ENCODE results near the gene AOPEP. TPM values are rescaled to one million over a fixed set of nuclear protein-coding genes. Genes with fewer than 3 reads are reported as not detected.

Gene AOPEP
- polyA plus RNA-seq, 1 donor from 2014 or later: 10.0 TPM

DNA sequence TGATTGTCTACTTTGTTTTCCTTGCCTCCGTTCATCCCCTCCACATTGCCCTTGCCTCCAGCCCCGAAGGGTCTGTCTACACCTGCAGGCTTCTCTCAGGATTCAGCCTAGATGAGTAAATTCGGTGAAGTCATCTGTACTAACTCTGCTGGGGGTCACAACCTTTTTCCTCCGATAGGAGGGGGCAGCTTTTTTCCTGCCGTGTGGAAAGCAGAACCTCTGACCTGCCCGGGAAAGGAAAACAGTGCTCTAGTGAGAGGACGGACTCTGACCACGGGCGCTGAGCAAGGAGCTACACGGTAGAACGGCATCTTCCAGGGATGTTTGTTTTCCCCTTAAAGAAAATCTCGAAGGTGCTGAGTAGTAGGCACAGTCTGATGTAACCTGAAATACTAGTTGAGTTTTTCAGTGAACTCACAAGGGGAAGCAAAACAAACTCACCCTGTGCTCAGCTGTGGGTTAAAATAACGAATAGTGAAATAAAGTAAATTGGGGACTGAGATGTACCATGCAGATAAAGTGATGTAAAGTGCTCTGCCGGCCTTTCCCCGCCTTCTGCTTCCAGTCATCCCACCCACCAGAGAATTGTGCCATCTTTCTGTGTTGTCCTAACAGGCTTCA lies 281.8 kb downstream of the AOPEP start:
- TF ChIP-seq MXI1 (conservative IDR thresholded peaks at IDR 0.05; ENCODE audit: poor library complexity, severe bottlenecking): no peak
- no peak for TF ChIP-seq EZH2 (IDR thresholded peaks at IDR 0.05; ENCODE audit: borderline replicate concordance, insufficient read depth, low read length, poor library complexity, severe bottlenecking)
- no peak for TF ChIP-seq EP300 (conservative IDR thresholded peaks at IDR 0.05; ENCODE audit: poor library complexity, severe bottlenecking)
- Histone ChIP-seq H3K9me3 (ENCODE audit: low read length) (no peaks in the 10 kb centered on the region), H3K36me3 (ENCODE audit: insufficient read depth, low read length) (no peaks in the 10 kb centered on the region), H4K20me1 (ENCODE audit: insufficient read depth) (no peaks in the 10 kb centered on the region), H3K27me3 (ENCODE audit: insufficient read depth, low read depth, low read length) (peaks cover 14% of the 10 kb centered on the region), H3F3A (ENCODE audit: insufficient read depth, low read length, poor library complexity, severe bottlenecking) (no peaks in the 10 kb centered on the region), H3K27ac (ENCODE audit: low read length) (no peak overlapping the region), H3K4me2 (ENCODE audit: low read length) (no peak overlapping the region), H3K4me3 (ENCODE audit: low read length) (no peak overlapping the region), H2AFZ (ENCODE audit: low read depth, low read length) (no peak overlapping the region), H3K9me2 (ENCODE audit: insufficient read depth, low read length) (no peaks in the 10 kb centered on the region), H3K9ac (ENCODE audit: low read length) (no peak overlapping the region), H3K79me2 (replicated peaks; ENCODE audit: insufficient read depth, low read length) (no peaks in the 10 kb centered on the region)

- Histone ChIP-seq H3F3A (ENCODE audit: insufficient read depth, low read length, poor library complexity, severe bottlenecking) (no peaks in the 10 kb centered on the region), H3K36me3 (ENCODE audit: insufficient read depth, low read length) (no peaks in the 10 kb centered on the region), H3K4me2 (ENCODE audit: low read length) (no peak overlapping the region), H3K9ac (ENCODE audit: low read length) (no peak overlapping the region), H3K4me3 (ENCODE audit: low read length) (no peak overlapping the region), H3K27ac (ENCODE audit: low read length) (no peak overlapping the region), H4K20me1 (ENCODE audit: insufficient read depth) (no peaks in the 10 kb centered on the region), H2AFZ (ENCODE audit: low read depth, low read length) (no peak overlapping the region), H3K9me2 (ENCODE audit: insufficient read depth, low read length) (no peaks in the 10 kb centered on the region), H3K9me3 (ENCODE audit: low read length) (no peaks in the 10 kb centered on the region), H3K79me2 (replicated peaks; ENCODE audit: insufficient read depth, low read length) (no peaks in the 10 kb centered on the region), H3K27me3 (ENCODE audit: insufficient read depth, low read depth, low read length) (peaks cover 4% of the 10 kb centered on the region)
- no peak for TF ChIP-seq RAD21 (conservative IDR thresholded peaks at IDR 0.05)
- TF ChIP-seq EP300 (conservative IDR thresholded peaks at IDR 0.05; ENCODE audit: poor library complexity, severe bottlenecking): no peak
- TF ChIP-seq, protein P1, sequence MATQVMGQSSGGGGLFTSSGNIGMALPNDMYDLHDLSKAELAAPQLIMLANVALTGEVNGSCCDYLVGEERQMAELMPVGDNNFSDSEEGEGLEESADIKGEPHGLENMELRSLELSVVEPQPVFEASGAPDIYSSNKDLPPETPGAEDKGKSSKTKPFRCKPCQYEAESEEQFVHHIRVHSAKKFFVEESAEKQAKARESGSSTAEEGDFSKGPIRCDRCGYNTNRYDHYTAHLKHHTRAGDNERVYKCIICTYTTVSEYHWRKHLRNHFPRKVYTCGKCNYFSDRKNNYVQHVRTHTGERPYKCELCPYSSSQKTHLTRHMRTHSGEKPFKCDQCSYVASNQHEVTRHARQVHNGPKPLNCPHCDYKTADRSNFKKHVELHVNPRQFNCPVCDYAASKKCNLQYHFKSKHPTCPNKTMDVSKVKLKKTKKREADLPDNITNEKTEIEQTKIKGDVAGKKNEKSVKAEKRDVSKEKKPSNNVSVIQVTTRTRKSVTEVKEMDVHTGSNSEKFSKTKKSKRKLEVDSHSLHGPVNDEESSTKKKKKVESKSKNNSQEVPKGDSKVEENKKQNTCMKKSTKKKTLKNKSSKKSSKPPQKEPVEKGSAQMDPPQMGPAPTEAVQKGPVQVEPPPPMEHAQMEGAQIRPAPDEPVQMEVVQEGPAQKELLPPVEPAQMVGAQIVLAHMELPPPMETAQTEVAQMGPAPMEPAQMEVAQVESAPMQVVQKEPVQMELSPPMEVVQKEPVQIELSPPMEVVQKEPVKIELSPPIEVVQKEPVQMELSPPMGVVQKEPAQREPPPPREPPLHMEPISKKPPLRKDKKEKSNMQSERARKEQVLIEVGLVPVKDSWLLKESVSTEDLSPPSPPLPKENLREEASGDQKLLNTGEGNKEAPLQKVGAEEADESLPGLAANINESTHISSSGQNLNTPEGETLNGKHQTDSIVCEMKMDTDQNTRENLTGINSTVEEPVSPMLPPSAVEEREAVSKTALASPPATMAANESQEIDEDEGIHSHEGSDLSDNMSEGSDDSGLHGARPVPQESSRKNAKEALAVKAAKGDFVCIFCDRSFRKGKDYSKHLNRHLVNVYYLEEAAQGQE (IDR thresholded peaks at IDR 0.05; ENCODE audit: borderline replicate concordance): no peak
- TF ChIP-seq EZH2 (IDR thresholded peaks at IDR 0.05; ENCODE audit: borderline replicate concordance, insufficient read depth, low read length, poor library complexity, severe bottlenecking): no peak
- no peak for TF ChIP-seq POLR2AphosphoS5 (IDR thresholded peaks at IDR 0.05)
- no peak for TF ChIP-seq SMC3 (conservative IDR thresholded peaks at IDR 0.05; ENCODE audit: poor library complexity)
- TF ChIP-seq CTCF (IDR thresholded peaks at IDR 0.05; ENCODE audit: poor library complexity, severe bottlenecking): no peak
- no peak for TF ChIP-seq MXI1 (conservative IDR thresholded peaks at IDR 0.05; ENCODE audit: poor library complexity, severe bottlenecking)
- no peak for TF ChIP-seq TAF1 (IDR thresholded peaks at IDR 0.05; ENCODE audit: low read depth)
Observed at GRCh38 chr9:95009459-95009858, 283.0 kb downstream of the AOPEP start.
